SK-N-MC (cell line): Measurements from ENCODE around the gene TECR.

Experiments used
- EZH2 ChIP-seq: fragments of 200-600 bp; sonication (generic); IDR thresholded peaks from one replicate; pipeline ENCODE4 v1.6.1; 2017; ENCODE audit warnings: antibody characterized with exemption
- POLR2AphosphoS5 ChIP-seq: IDR thresholded peaks from 2 replicates; pipeline ENCODE4 v1.6.1; 2012; ENCODE audit warnings: mild to moderate bottlenecking, low read depth, low read length, borderline replicate concordance

GRCh38 chr19:14577264-14577663 is 47.9 kb downstream of the TECR start:
- no peak for TF ChIP-seq POLR2AphosphoS5
- TF ChIP-seq EZH2: no peak
